Measurements from ENCODE around the gene MYRFL. TPM values are rescaled to one million over a fixed set of nuclear protein-coding genes. Genes with fewer than 3 reads are reported as not detected.
A peak's percentile ranks its signal among the peaks of the same experiment; 100 is the strongest.

Gene MYRFL
- total and polyA plus RNA-seq, 8 donors: 0.06 to 2.3 (median 0.43) TPM

GRCh38 chr12:69966839-69967238 is 141.8 kb downstream of the MYRFL start:
- FAIRE-seq (no peak), DNase-seq (no peak), ATAC-seq (peak in 2 of 4 donors; percentile 49 to 54)
- H3K9me3 ChIP-seq: no peaks in the 10 kb centered on the region
- WGBS, 2 donors: 20 to 48% methylated on average over 3 of the region's 3 CpGs
- no peaks in the 10 kb centered on the region for H3K36me3 ChIP-seq
- intact Hi-C loops (cut with DNase I): no loop called here
- no peak overlapping the region for H3K27ac ChIP-seq
- no peak overlapping the region for H3K4me3 ChIP-seq
- TF ChIP-seq CTCF (IDR thresholded peaks at IDR 0.05): no peak
- H3K27me3 ChIP-seq: no peaks in the 10 kb centered on the region
- no peaks in the 10 kb centered on the region for H3K4me1 ChIP-seq

- H3K4me1 ChIP-seq: no peaks in the 10 kb centered on the region
- no peaks in the 10 kb centered on the region for H3K9me3 ChIP-seq
- ATAC-seq (no peak), DNase-seq (no peak), FAIRE-seq (no peak)
- no peaks in the 10 kb centered on the region for H3K27me3 ChIP-seq
- H3K4me3 ChIP-seq: no peak overlapping the region
- intact Hi-C loops (cut with DNase I): no loop called here
- no peaks in the 10 kb centered on the region for H3K36me3 ChIP-seq
- TF ChIP-seq CTCF (IDR thresholded peaks at IDR 0.05): no peak
- 79 to 86% methylated on average over 3 of the region's 3 CpGs for WGBS, 2 donors
- no peak overlapping the region for H3K27ac ChIP-seq
These were observed 144.0 kb downstream of the MYRFL start for GRCh38 chr12:69969011-69969410.

- no peak for TF ChIP-seq CTCF (IDR thresholded peaks at IDR 0.05)
- intact Hi-C loops (cut with DNase I): no loop called here
- H3K9me3 ChIP-seq: no peaks in the 10 kb centered on the region
- H3K4me1 ChIP-seq: no peaks in the 10 kb centered on the region
- H3K27ac ChIP-seq: no peak overlapping the region
- H3K27me3 ChIP-seq: no peaks in the 10 kb centered on the region
- H3K36me3 ChIP-seq: no peaks in the 10 kb centered on the region
- ATAC-seq: no peak
- no peak overlapping the region for H3K4me3 ChIP-seq
- no peak for FAIRE-seq
- WGBS, 2 donors: 63 to 69% methylated on average over 7 of the region's 7 CpGs
- no peak for DNase-seq
These were observed 147.1 kb downstream of the MYRFL start for GRCh38 chr12:69972136-69972535.

- no peak for ATAC-seq
- WGBS, 2 donors: 45% methylated on average over 6 of the region's 6 CpGs
- Histone ChIP-seq H3K4me3 (no peak overlapping the region), H3K27me3 (no peaks in the 10 kb centered on the region), H3K27ac (no peak overlapping the region), H3K36me3 (no peaks in the 10 kb centered on the region), H3K9me3 (no peaks in the 10 kb centered on the region), H3K4me1 (no peaks in the 10 kb centered on the region)
- FAIRE-seq: no peak
- intact Hi-C loops (cut with DNase I): no loop called here
- no peak for DNase-seq
- TF ChIP-seq CTCF (IDR thresholded peaks at IDR 0.05): no peak
These were observed 153.0 kb downstream of the MYRFL start for GRCh38 chr12:69978020-69978419.

DNA sequence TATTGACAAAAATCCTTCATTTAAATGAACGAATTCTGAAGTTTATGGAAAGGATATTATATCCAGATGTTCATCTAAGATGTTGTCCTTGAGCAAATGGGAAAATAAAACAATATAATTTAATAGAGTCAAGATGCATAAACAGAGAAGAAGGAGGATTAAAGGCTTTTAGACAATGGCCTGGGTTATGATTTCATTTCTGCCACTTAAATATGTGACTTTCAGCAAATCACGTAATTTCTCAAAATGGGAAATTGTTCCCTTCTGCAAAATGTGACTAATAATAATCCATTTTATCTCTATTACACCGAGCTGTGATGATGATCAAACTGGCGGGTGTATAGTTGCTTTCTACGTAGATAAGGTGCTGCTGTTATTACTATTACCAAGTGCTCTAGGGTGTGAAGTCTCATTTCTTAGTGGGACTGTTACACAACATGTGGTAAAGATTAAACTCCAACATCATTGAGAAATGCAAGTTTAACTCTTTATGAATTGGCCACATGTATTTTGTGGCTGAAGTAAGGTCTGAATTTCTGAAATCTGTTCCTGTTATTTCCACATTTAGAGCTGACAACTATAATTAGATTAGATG is 157.0 kb downstream of the MYRFL start:
- intact Hi-C loops (cut with DNase I): no loop called here
- no peak overlapping the region for H3K27ac ChIP-seq
- FAIRE-seq (no peak), DNase-seq (no peak), ATAC-seq (no peak)
- no peaks in the 10 kb centered on the region for H3K36me3 ChIP-seq
- H3K4me1 ChIP-seq: no peaks in the 10 kb centered on the region
- TF ChIP-seq CTCF (IDR thresholded peaks at IDR 0.05): no peak
- H3K27me3 ChIP-seq: no peaks in the 10 kb centered on the region
- H3K4me3 ChIP-seq: no peak overlapping the region
- H3K9me3 ChIP-seq: no peaks in the 10 kb centered on the region
- 34 to 58% methylated on average over 5 of the region's 5 CpGs for WGBS, 2 donors
